Parathyroid adenoma (tissue), 2 donors: ENCODE results near the gene WASHC3.
A peak's percentile ranks its signal among the peaks of the same experiment; 100 is the strongest.

Experiments used
- H2AFZ ChIP-seq: fragments of 300-600 bp; sonication (generic); one replicate; pipeline ENCODE4 v1.7.0; 2017; ENCODE audit warnings: antibody characterized with exemption, mild to moderate bottlenecking
- H3K27ac ChIP-seq: fragments of 300-600 bp; sonication (generic); one replicate; pipeline ENCODE4 v1.7.0; 2017
- H3K27me3 ChIP-seq: fragments of 300-600 bp; sonication (generic); one replicate; pipeline ENCODE4 v1.7.0; 2017; ENCODE audit warnings: low read length; ENCODE audit not compliant: control insufficient read depth, insufficient read depth
- H3K36me3 ChIP-seq: fragments of 300-600 bp; sonication (generic); one replicate; pipeline ENCODE4 v1.7.0; 2017; ENCODE audit warnings: low read length; ENCODE audit not compliant: control insufficient read depth, insufficient read depth
- H3K4me1 ChIP-seq: fragments of 300-600 bp; sonication (generic); one replicate; pipeline ENCODE4 v1.7.0; 2017; ENCODE audit warnings: control low read depth
- H3K4me2 ChIP-seq: fragments of 300-600 bp; sonication (generic); one replicate; pipeline ENCODE4 v1.7.0; 2017; ENCODE audit warnings: low read length
- H3K4me3 ChIP-seq: fragments of 300-600 bp; sonication (generic); one replicate; pipeline ENCODE4 v1.7.0; 2017; ENCODE audit warnings: low read depth, low read length
- H3K79me2 ChIP-seq: fragments of 300-600 bp; sonication (generic); one replicate; pipeline ENCODE4 v1.7.0; 2017; ENCODE audit warnings: control low read depth
- H3K9ac ChIP-seq: fragments of 300-600 bp; sonication (generic); one replicate; pipeline ENCODE4 v1.7.0; 2017; ENCODE audit warnings: mild to moderate bottlenecking
- H3K9me3 ChIP-seq: fragments of 300-600 bp; sonication (generic); one replicate; pipeline ENCODE4 v1.7.0; 2017; ENCODE audit warnings: low read length; ENCODE audit not compliant: control insufficient read depth
- TF ChIP-seq, protein P1 (sequence below): fragments of 300-600 bp; sonication (generic); IDR thresholded peaks from one replicate; pipeline ENCODE4 v1.7.0; 2017; ENCODE audit warnings: antibody characterized with exemption, mild to moderate bottlenecking
- donor health status: primary hyperparathyroidism.

The WASHC3 gene, protein sequence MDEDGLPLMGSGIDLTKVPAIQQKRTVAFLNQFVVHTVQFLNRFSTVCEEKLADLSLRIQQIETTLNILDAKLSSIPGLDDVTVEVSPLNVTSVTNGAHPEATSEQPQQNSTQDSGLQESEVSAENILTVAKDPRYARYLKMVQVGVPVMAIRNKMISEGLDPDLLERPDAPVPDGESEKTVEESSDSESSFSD

DNA sequence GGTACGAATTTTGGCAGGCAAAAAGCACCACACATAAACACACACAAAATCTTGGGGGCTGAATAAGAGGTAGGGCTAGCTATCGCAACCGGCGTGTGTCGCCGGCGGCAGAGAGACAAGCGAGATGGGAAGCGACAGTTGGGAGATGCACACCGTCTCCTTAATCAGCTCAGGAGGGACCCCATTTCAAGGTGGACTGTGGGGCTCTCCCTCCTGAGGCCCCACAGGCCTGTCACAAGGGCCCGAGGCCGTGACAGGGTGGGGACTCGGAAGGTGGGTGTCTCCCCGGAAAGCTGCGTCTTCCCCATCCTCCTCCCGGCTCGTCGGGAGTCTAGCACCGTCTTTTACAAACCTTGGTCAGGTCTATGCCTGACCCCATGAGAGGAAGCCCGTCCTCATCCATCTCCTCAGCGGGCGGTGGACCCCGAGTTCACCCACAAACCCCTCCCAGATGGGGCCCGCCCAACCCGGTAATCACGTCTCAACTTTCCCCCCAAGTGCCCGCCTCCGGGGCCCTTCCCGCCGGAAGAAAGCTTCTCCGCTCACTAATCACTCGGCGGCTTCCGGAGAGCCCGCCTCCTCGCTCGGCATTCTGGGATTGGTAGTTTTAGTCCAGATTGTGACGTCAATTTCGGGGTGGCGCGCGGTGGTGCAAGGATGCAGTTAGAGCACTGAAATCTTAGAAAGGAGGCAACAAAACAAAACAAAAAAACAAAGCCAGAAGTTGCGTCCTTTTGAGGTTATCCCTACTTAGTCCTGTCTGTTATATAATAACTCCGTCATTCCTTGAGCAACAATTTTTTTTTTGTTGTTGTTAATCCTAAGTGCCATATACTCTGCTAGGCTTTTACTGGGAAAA lies at the start of gene WASHC3:
TSS of gene WASHC3 (minus strand) at position 432 of the 859 bp plus-strand sequence. CDS start at position 403, 29 bp downstream.
- Histone ChIP-seq H3K4me3 (peak within 1 kb of the TSS; percentile 93), H3K27ac (peak within 1 kb of the TSS; percentile 57), H3K9ac (peak within 1 kb of the TSS; percentile 51), H2AFZ (peak within 1 kb of the TSS; percentile 74), H3K4me1 (peaks cover 4% of the 10 kb centered on the region), H3K36me3 (no peaks in the 10 kb centered on the region), H3K79me2 (no peaks in the 10 kb centered on the region), H3K4me2 (peak within 1 kb of the TSS; percentile 92), H3K27me3 (no peaks in the 10 kb centered on the region), H3K9me3 (no peaks in the 10 kb centered on the region)
- TF ChIP-seq, protein P1, sequence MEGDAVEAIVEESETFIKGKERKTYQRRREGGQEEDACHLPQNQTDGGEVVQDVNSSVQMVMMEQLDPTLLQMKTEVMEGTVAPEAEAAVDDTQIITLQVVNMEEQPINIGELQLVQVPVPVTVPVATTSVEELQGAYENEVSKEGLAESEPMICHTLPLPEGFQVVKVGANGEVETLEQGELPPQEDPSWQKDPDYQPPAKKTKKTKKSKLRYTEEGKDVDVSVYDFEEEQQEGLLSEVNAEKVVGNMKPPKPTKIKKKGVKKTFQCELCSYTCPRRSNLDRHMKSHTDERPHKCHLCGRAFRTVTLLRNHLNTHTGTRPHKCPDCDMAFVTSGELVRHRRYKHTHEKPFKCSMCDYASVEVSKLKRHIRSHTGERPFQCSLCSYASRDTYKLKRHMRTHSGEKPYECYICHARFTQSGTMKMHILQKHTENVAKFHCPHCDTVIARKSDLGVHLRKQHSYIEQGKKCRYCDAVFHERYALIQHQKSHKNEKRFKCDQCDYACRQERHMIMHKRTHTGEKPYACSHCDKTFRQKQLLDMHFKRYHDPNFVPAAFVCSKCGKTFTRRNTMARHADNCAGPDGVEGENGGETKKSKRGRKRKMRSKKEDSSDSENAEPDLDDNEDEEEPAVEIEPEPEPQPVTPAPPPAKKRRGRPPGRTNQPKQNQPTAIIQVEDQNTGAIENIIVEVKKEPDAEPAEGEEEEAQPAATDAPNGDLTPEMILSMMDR = no peak

GRCh38 chr12:102110782-102111181 lies 49.0 kb upstream of the WASHC3 start:
- Histone ChIP-seq H2AFZ (no peak overlapping the region), H3K27me3 (no peaks in the 10 kb centered on the region), H3K4me1 (no peaks in the 10 kb centered on the region), H3K9ac (no peak overlapping the region), H3K4me3 (no peak overlapping the region), H3K79me2 (no peaks in the 10 kb centered on the region), H3K9me3 (no peaks in the 10 kb centered on the region), H3K27ac (no peak overlapping the region), H3K36me3 (no peaks in the 10 kb centered on the region), H3K4me2 (no peak overlapping the region)
- TF ChIP-seq, protein P1 = no peak

- H3K4me1 ChIP-seq = no peaks in the 10 kb centered on the region
These were observed 46.2 kb upstream of the WASHC3 start for GRCh38 chr12:102107970-102108369.

GRCh38 chr12:102106905-102107304 lies 45.1 kb upstream of the WASHC3 start:
- Histone ChIP-seq H3K36me3 (no peaks in the 10 kb centered on the region), H2AFZ (no peak overlapping the region), H3K27me3 (no peaks in the 10 kb centered on the region), H3K27ac (no peak overlapping the region), H3K9ac (no peak overlapping the region), H3K79me2 (no peaks in the 10 kb centered on the region), H3K4me3 (no peak overlapping the region), H3K4me2 (no peak overlapping the region), H3K4me1 (no peaks in the 10 kb centered on the region), H3K9me3 (no peaks in the 10 kb centered on the region)
- TF ChIP-seq, protein P1 = no peak

More at GRCh38 chr12:102107970-102108369, 46.2 kb upstream of the WASHC3 start:
- Histone ChIP-seq H3K27me3 (no peaks in the 10 kb centered on the region), H3K4me3 (no peak overlapping the region), H3K27ac (no peak overlapping the region), H3K79me2 (no peaks in the 10 kb centered on the region), H3K9me3 (no peaks in the 10 kb centered on the region), H3K9ac (no peak overlapping the region), H2AFZ (no peak overlapping the region), H3K4me2 (no peak overlapping the region), H3K36me3 (no peaks in the 10 kb centered on the region)
- TF ChIP-seq, protein P1 = no peak
